IMR-90 (cell line): Measurements from ENCODE around the gene AUTS2. TPM values are rescaled to one million over a fixed set of nuclear protein-coding genes. Genes with fewer than 3 reads are reported as not detected.

ENCODE experiments used
- ATAC-seq: fragments of 200-7000 bp; cut with Tn5 transposase; 2 replicates; pipeline ENCODE4 v1.9.1; 2020; ENCODE audit warnings: low read depth, mild to moderate bottlenecking, moderate library complexity
- BruUV-seq: library from RNA; stranded (reverse); fragments of 400-500 nt; replicated peaks from 2 replicates; lab custom pipeline; 2021; lab: Mats Ljungman, UMichigan
- CTCF ChIA-PET: fragments of 300-600 bp; formaldehyde crosslinking; extraction: SDS; loops from one replicate; lab custom pipeline; 2021; ENCODE audit warnings: antibody characterized with exemption; lab: Yijun Ruan, JAX
- POLR2A ChIA-PET: fragments of 300-600 bp; sonication (Branson Sonifier 250); formaldehyde crosslinking; loops from one replicate; lab custom pipeline; 2022; ENCODE audit warnings: antibody characterized with exemption; ENCODE audit not compliant: unreplicated experiment; lab: Charles Lee
- DNase-seq: peaks from one replicate; pipeline ENCODE4 v3.0.0; 2013
- H2AFZ ChIP-seq: replicated peaks from 2 replicates; pipeline ENCODE3; 2013; ENCODE audit warnings: low read length, mild to moderate bottlenecking; ENCODE audit not compliant: poor library complexity
- H2AK5ac ChIP-seq: 2 replicates; pipeline ENCODE4 v1.6.1; 2013; ENCODE audit warnings: low read depth, low read length, inconsistent platforms
- H2AK9ac ChIP-seq: replicated peaks from 2 replicates; pipeline ENCODE3; 2013; ENCODE audit warnings: mild to moderate bottlenecking, low read depth, low read length, moderate library complexity; ENCODE audit not compliant: poor library complexity
- H2BK120ac ChIP-seq: 2 replicates; pipeline ENCODE4 v1.6.1; 2013; ENCODE audit warnings: low read depth, low read length, inconsistent platforms
- H2BK15ac ChIP-seq: 3 replicates; pipeline ENCODE4 v1.6.1; 2013; ENCODE audit warnings: low read depth, low read length, inconsistent platforms
- H2BK20ac ChIP-seq: 2 replicates; pipeline ENCODE4 v1.6.1; 2013; ENCODE audit warnings: low read depth, mild to moderate bottlenecking, inconsistent platforms, low read length, moderate library complexity
- H2BK5ac ChIP-seq: 2 replicates; pipeline ENCODE4 v1.6.1; 2013; ENCODE audit warnings: mild to moderate bottlenecking, low read depth, low read length, inconsistent platforms; ENCODE audit not compliant: poor library complexity, severe bottlenecking
- H3K14ac ChIP-seq: replicated peaks from 2 replicates; pipeline ENCODE4 v1.6.1; 2013; ENCODE audit warnings: low read depth, low read length, inconsistent platforms
- H3K18ac ChIP-seq: 2 replicates; pipeline ENCODE4 v1.6.1; 2013; ENCODE audit warnings: low read depth, low read length, control low read depth
- H3K23ac ChIP-seq: 2 replicates; pipeline ENCODE4 v1.6.1; 2013; ENCODE audit warnings: low read depth, low read length, inconsistent platforms
- H3K27ac ChIP-seq: 2 replicates; pipeline ENCODE4 v1.5.1; 2013; ENCODE audit warnings: mild to moderate bottlenecking, control low read depth, low read length; ENCODE audit not compliant: insufficient read depth
- H3K27me3 ChIP-seq: 2 replicates; pipeline ENCODE4 v1.6.1; 2013; ENCODE audit warnings: low read length; ENCODE audit not compliant: control insufficient read depth, insufficient read depth
- H3K36me3 ChIP-seq: 2 replicates; pipeline ENCODE4 v1.6.1; 2013; ENCODE audit warnings: low read length, mixed read lengths; ENCODE audit not compliant: control insufficient read depth, insufficient read depth
- H3K4ac ChIP-seq: 2 replicates; pipeline ENCODE4 v1.6.1; 2013; ENCODE audit warnings: low read depth, low read length, inconsistent platforms
- H3K4me1 ChIP-seq: 2 replicates; pipeline ENCODE4 v1.6.1; 2013; ENCODE audit warnings: low read length, mixed read lengths; ENCODE audit not compliant: control insufficient read depth, insufficient read depth
- H3K4me2 ChIP-seq: 2 replicates; pipeline ENCODE4 v1.6.1; 2013; ENCODE audit warnings: low read depth, mild to moderate bottlenecking, control low read depth, low read length, moderate library complexity
- H3K4me3 ChIP-seq: 2 replicates; pipeline ENCODE4 v1.5.1; 2013; ENCODE audit warnings: low read depth, mild to moderate bottlenecking, control low read depth, low read length, moderate library complexity; ENCODE audit not compliant: insufficient read depth
- H3K56ac ChIP-seq: 2 replicates; pipeline ENCODE4 v1.6.1; 2013; ENCODE audit warnings: low read length, inconsistent platforms; ENCODE audit not compliant: insufficient read depth; ENCODE audit errors: extremely low read depth
- H3K79me1 ChIP-seq, 2 experiments: 2 replicates each; pipeline ENCODE4 v1.6.1; 2013; ENCODE audit warnings: low read length in 2 of 2, inconsistent platforms in 1 of 2, low read depth in 1 of 2
- H3K9ac ChIP-seq: 2 replicates; pipeline ENCODE4 v1.6.1; 2013; ENCODE audit warnings: low read depth, low read length, control low read depth
- H3K9me1 ChIP-seq: 2 replicates; pipeline ENCODE4 v1.6.1; 2013; ENCODE audit warnings: low read length, inconsistent platforms; ENCODE audit not compliant: insufficient read depth
- H3K9me3 ChIP-seq: 2 replicates; pipeline ENCODE4 v1.6.1; 2013; ENCODE audit warnings: low read length; ENCODE audit not compliant: control insufficient read depth, insufficient read depth
- H4K20me1 ChIP-seq: 2 replicates; pipeline ENCODE4 v1.6.1; 2013; ENCODE audit warnings: low read length, inconsistent platforms; ENCODE audit not compliant: insufficient read depth
- H4K5ac ChIP-seq: 2 replicates; pipeline ENCODE4 v1.6.1; 2013; ENCODE audit warnings: mild to moderate bottlenecking, low read depth, low read length, control low read depth
- H4K8ac ChIP-seq, 2 experiments: 2 replicates each; pipeline ENCODE4 v1.6.1; 2013; ENCODE audit warnings: low read depth in 2 of 2, low read length in 2 of 2, control low read depth in 1 of 2, inconsistent platforms in 1 of 2
- H4K91ac ChIP-seq: 2 replicates; pipeline ENCODE4 v1.6.1; 2013; ENCODE audit warnings: low read depth, low read length, inconsistent platforms; ENCODE audit not compliant: insufficient read depth
- MAFK ChIP-seq: IDR thresholded peaks from 2 replicates; pipeline ENCODE4 v1.6.1; 2012; ENCODE audit warnings: low read depth, low read length, improper control_type of control experiment
- NFE2L2 ChIP-seq: fragments of 150-350 bp; IDR thresholded peaks from 2 replicates; pipeline ENCODE4 v1.6.1; 2016; ENCODE audit warnings: low read depth, mild to moderate bottlenecking, low read length
- RAD21 ChIP-seq: IDR thresholded peaks from 2 replicates; pipeline ENCODE4 v1.6.1; 2012; ENCODE audit warnings: low read length, improper control_type of control experiment
- SMC3 ChIP-seq: fragments of 150-350 bp; IDR thresholded peaks from 2 replicates; pipeline ENCODE4 v1.6.1; 2016; ENCODE audit warnings: low read depth, mild to moderate bottlenecking, antibody characterized with exemption, low read length, moderate library complexity
- dilution Hi-C: fragments of 300-500 bp; cut with HindIII; formaldehyde crosslinking; loops from one replicate; pipeline ENCODE4 v1.14.3; 2018; ENCODE audit warnings: low sequenced_read_pairs; ENCODE audit not compliant: unreplicated experiment
- in situ Hi-C: fragments of 300-500 bp; cut with MboI; formaldehyde crosslinking; loops from 3 replicates; pipeline ENCODE4 v1.14.3; 2019; ENCODE audit warnings: low sequenced_read_pairs, inconsistent platforms, mixed read lengths
- intact Hi-C: fragments of 100-400 bp; cut with micrococcal nuclease; formaldehyde crosslinking; loops from 2 replicates; pipeline ENCODE4 v1.10.0; 2022
- polyA plus RNA-seq, 3 experiments: library from polyadenylated mRNA; depleted of rRNA; stranded (reverse); fragments of >200 nt; gene quantifications; 2 replicates each; pipeline ENCODE4 v1.2.3, GENCODE V29; 2012; ENCODE audit warnings: low replicate concordance in 1 of 3
- total RNA-seq: library from RNA; depleted of rRNA; stranded (reverse); fragments of >200 nt; gene quantifications from 2 replicates; pipeline ENCODE4 v1.2.3, GENCODE V29; 2012

The AUTS2 gene
- total and polyA plus RNA-seq, 2 of the 4 experiments (the other 2 are of a cell fraction): 0.90 to 3.0 TPM

- dilution Hi-C loops (no loop called here), intact Hi-C loops (no loop called here)
These were observed 435.0 kb downstream of the AUTS2 start for GRCh38 chr7:70033226-70033625.

More at GRCh38 chr7:70033226-70033625, 435.0 kb downstream of the AUTS2 start:
- Histone ChIP-seq H3K56ac (no peak overlapping the region), H3K27me3 (no peaks in the 10 kb centered on the region), H3K18ac (no peak overlapping the region), H3K27ac (no peak overlapping the region), H2AK9ac (no peak overlapping the region), H3K14ac (no peak overlapping the region), H3K23ac (no peak overlapping the region), H3K9me3 (peaks cover 2% of the 10 kb centered on the region; the same call in 1 of the 2 replicates), H3K9ac (no peak overlapping the region), H2BK5ac (no peak overlapping the region), H2BK120ac (no peak overlapping the region), H2BK15ac (no peak overlapping the region), H4K5ac (no peak overlapping the region), H4K20me1 (no peaks in the 10 kb centered on the region), H2BK20ac (no peak overlapping the region), H3K36me3 (no peaks in the 10 kb centered on the region), H3K79me1 (no peaks in the 10 kb centered on the region), H3K4ac (no peak overlapping the region), H4K8ac (no peak overlapping the region), H3K9me1 (no peaks in the 10 kb centered on the region), H2AK5ac (no peak overlapping the region), H3K4me1 (no peaks in the 10 kb centered on the region), H4K91ac (no peak overlapping the region), H3K4me3 (no peak overlapping the region), H3K4me2 (no peak overlapping the region), H2AFZ (no peak overlapping the region)
- no TSS peak for BruUV-seq
- in situ Hi-C loops: no loop called here
- DNase-seq (no peak), ATAC-seq (no peak)
- ChIA-PET POLR2A (no interaction called here), CTCF (no interaction called here)
- TF ChIP-seq NFE2L2 (no peak), SMC3 (no peak), RAD21 (no peak), MAFK (no peak)
